Gastrocnemius medialis (tissue), 4 donors: ENCODE data around the gene CCDC146.

Experiments
- POLR2A ChIP-seq, 2 donors: fragments of 450-650 bp; IDR thresholded peaks; one replicate each; pipeline ENCODE4 v1.6.1; 2017; ENCODE audit warnings: antibody characterized with exemption in 2 of 2, mild to moderate bottlenecking in 2 of 2, moderate library complexity in 2 of 2
- TF ChIP-seq, protein P1 (sequence below), 5 experiments: fragments of 450-650 bp in 3 of 5; fragments of 200-600 bp in 2 of 5; sonication (generic) in 2 of 5; IDR thresholded peaks in 4 of 5; conservative IDR thresholded peaks in 1 of 5; 1 replicate in 4 of 5; 2 replicates in 1 of 5; pipeline ENCODE4 v1.5.1; 2016 to 2019; ENCODE audit warnings: antibody characterized with exemption in 5 of 5, mild to moderate bottlenecking in 3 of 5, moderate library complexity in 3 of 5

DNA sequence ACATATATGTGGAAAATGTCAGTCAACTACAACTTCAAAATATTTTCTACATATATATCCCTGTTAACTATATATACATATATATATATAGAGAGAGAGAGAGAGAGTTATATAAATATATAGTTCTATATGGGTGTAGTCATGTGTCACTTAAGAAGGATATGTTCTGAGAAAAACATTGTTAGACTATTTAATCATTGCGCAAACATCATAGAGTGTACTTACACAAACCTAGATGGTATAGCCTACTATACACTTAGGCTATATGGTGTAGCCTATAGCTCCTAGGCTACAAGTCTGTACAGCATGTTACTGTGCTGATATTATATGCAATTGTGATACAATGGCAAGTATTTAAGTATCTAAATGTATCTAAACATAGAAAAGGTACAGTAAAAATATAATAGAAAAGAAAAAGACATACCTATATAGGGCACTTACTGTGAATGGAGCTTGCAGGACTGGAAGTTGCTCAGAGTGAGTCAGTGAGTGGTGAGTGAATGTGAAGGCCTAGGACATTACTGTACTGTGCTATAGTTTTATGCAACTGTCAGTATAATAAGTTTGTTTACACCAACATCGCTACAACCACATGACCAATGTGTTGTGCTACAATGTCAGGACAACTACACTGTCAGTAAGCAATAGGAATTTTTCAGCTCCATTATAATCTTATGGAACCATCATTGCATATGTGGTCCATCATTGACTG is 95.2 kb downstream of the CCDC146 start:
- TF ChIP-seq, protein P1, sequence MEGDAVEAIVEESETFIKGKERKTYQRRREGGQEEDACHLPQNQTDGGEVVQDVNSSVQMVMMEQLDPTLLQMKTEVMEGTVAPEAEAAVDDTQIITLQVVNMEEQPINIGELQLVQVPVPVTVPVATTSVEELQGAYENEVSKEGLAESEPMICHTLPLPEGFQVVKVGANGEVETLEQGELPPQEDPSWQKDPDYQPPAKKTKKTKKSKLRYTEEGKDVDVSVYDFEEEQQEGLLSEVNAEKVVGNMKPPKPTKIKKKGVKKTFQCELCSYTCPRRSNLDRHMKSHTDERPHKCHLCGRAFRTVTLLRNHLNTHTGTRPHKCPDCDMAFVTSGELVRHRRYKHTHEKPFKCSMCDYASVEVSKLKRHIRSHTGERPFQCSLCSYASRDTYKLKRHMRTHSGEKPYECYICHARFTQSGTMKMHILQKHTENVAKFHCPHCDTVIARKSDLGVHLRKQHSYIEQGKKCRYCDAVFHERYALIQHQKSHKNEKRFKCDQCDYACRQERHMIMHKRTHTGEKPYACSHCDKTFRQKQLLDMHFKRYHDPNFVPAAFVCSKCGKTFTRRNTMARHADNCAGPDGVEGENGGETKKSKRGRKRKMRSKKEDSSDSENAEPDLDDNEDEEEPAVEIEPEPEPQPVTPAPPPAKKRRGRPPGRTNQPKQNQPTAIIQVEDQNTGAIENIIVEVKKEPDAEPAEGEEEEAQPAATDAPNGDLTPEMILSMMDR (IDR thresholded peaks at IDR 0.05 in 4 of 5, conservative IDR thresholded peaks at IDR 0.05 in 1 of 5): no peak
- TF ChIP-seq POLR2A (IDR thresholded peaks at IDR 0.05): no peak
